NCI-H2171 treated with DMSO at 0.1 percent for 48 hours (cell line): ENCODE results near the gene ANKUB1.
A peak's percentile ranks its signal among the peaks of the same experiment; 100 is the strongest.
"Not testable (repeated sequence)": the region's sequence is repeated elsewhere in the genome, so short reads cannot be mapped to it uniquely, and the experiment has no call there.

Experiments used
- DNase-seq: peaks from one replicate; lab custom pipeline; 2025; lab: John Stamatoyannopoulos, UW

The ANKUB1 gene

GRCh38 chr3:149792452-149793270 is at the start of gene ANKUB1:
Gene ANKUB1, minus strand, starts transcription at chr3:149792554. Its CDS starts 188 bp downstream, at chr3:149792366.
- DNase-seq = no peak

- DNase-seq = no peak
These were observed 47.5 kb upstream of the ANKUB1 start for GRCh38 chr3:149839896-149840295.

- DNase-seq = not testable (repeated sequence)
These were observed 47.1 kb upstream of the ANKUB1 start for GRCh38 chr3:149839469-149839868.

- DNase-seq = not testable (repeated sequence)
These were observed 46.1 kb upstream of the ANKUB1 start for GRCh38 chr3:149838491-149838890.

GRCh38 chr3:149833241-149833640 is 40.9 kb upstream of the ANKUB1 start:
- no peak for DNase-seq

- no peak for DNase-seq
These were observed 39.7 kb upstream of the ANKUB1 start for GRCh38 chr3:149832086-149832485.

- no peak for DNase-seq
These were observed 39.0 kb upstream of the ANKUB1 start for GRCh38 chr3:149831321-149831720.

GRCh38 chr3:149830902-149831301 is 38.5 kb upstream of the ANKUB1 start:
- DNase-seq = no peak

- not testable (repeated sequence) for DNase-seq
These were observed 37.3 kb upstream of the ANKUB1 start for GRCh38 chr3:149829631-149830030.

GRCh38 chr3:149828390-149828789 is 36.0 kb upstream of the ANKUB1 start:
- no peak for DNase-seq

GRCh38 chr3:149826636-149827035 is 34.3 kb upstream of the ANKUB1 start:
- no peak for DNase-seq

- DNase-seq = no peak
These were observed 27.8 kb upstream of the ANKUB1 start for GRCh38 chr3:149820183-149820582.

- no peak for DNase-seq
These were observed 27.1 kb upstream of the ANKUB1 start for GRCh38 chr3:149819432-149819831.

- no peak for DNase-seq
These were observed 24.6 kb upstream of the ANKUB1 start for GRCh38 chr3:149816986-149817385.

- DNase-seq = no peak
These were observed 24.0 kb upstream of the ANKUB1 start for GRCh38 chr3:149816311-149816710.

- DNase-seq = no peak
These were observed 23.4 kb upstream of the ANKUB1 start for GRCh38 chr3:149815728-149816127.

GRCh38 chr3:149815321-149815720 is 23.0 kb upstream of the ANKUB1 start:
- DNase-seq = no peak

GRCh38 chr3:149813367-149814281 is 21.3 kb upstream of the ANKUB1 start:
- peak; percentile 32 for DNase-seq

GRCh38 chr3:149812606-149813366 is 20.4 kb upstream of the ANKUB1 start, which contains the start of gene RNF13:
Gene RNF13, plus strand, starts transcription at chr3:149813215. Its CDS starts 32,812 bp downstream, at chr3:149846027.
- peak; percentile 94 for DNase-seq

- DNase-seq = no peak
These were observed 19.8 kb upstream of the ANKUB1 start for GRCh38 chr3:149812165-149812605.

GRCh38 chr3:149810846-149811245 is 18.5 kb upstream of the ANKUB1 start:
- no peak for DNase-seq

- DNase-seq = no peak
These were observed 17.3 kb upstream of the ANKUB1 start for GRCh38 chr3:149809699-149810098.
